GM13977 (cell line): ENCODE data around the gene ARHGAP15.
A peak's percentile ranks its signal among the peaks of the same experiment; 100 is the strongest.

Experiments
- DNase-seq: peaks from one replicate; pipeline ENCODE4 v3.0.0; 2012; ENCODE audit warnings: low spot score
- in situ Hi-C: fragments of 300-500 bp; cut with MboI; formaldehyde crosslinking; loops from one replicate; pipeline ENCODE4 v1.12.0; 2022; ENCODE audit warnings: low sequenced_read_pairs, low pct_unique_long_range_greater_than_20kb, mixed read lengths, inconsistent platforms; ENCODE audit not compliant: unreplicated experiment
- TF ChIP-seq, protein P1 (sequence below): IDR thresholded peaks from 2 replicates; pipeline ENCODE4 v1.5.1; 2012; ENCODE audit warnings: mild to moderate bottlenecking, control low read depth; ENCODE audit not compliant: insufficient read depth; ENCODE audit errors: extremely low read depth, missing control alignments

The ARHGAP15 gene

DNA sequence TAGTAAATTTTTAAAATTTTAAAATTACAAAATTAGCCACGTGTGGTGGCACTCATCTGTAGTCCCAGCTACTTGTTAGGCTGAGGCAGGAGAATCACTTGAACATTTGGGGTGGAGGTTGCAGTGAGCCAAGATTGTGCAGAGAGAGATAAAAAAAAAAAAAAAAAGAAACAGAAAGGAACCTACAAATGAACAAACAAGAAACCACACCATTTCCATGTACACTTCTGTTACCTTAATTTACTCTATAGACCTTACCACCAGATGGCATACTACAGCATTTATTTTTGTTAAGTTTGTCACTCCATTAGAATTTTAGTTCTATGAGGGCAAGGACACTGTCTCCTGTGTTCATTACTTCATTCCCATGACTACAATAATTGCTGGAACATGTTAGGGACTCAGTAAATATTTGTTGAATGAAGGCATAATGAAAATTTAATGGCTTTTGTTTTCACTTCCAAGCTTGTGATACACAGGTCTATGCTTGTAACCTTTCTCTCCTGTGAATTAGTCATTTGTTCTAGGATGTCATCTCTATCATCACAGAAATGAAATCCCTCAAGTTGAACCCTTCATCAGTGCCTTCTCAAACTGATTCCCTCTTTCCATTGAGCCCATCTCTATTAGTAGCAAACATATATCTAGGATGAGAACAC is 76.0 kb downstream of the ARHGAP15 start:
- no peak for DNase-seq
- in situ Hi-C loops, result loop anchor here (25.0 kb wide), 1 partner anchor 93 kb away; no protein-coding TSS in a partner anchor
- TF ChIP-seq, protein P1, sequence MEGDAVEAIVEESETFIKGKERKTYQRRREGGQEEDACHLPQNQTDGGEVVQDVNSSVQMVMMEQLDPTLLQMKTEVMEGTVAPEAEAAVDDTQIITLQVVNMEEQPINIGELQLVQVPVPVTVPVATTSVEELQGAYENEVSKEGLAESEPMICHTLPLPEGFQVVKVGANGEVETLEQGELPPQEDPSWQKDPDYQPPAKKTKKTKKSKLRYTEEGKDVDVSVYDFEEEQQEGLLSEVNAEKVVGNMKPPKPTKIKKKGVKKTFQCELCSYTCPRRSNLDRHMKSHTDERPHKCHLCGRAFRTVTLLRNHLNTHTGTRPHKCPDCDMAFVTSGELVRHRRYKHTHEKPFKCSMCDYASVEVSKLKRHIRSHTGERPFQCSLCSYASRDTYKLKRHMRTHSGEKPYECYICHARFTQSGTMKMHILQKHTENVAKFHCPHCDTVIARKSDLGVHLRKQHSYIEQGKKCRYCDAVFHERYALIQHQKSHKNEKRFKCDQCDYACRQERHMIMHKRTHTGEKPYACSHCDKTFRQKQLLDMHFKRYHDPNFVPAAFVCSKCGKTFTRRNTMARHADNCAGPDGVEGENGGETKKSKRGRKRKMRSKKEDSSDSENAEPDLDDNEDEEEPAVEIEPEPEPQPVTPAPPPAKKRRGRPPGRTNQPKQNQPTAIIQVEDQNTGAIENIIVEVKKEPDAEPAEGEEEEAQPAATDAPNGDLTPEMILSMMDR, result peak; percentile 48

DNA sequence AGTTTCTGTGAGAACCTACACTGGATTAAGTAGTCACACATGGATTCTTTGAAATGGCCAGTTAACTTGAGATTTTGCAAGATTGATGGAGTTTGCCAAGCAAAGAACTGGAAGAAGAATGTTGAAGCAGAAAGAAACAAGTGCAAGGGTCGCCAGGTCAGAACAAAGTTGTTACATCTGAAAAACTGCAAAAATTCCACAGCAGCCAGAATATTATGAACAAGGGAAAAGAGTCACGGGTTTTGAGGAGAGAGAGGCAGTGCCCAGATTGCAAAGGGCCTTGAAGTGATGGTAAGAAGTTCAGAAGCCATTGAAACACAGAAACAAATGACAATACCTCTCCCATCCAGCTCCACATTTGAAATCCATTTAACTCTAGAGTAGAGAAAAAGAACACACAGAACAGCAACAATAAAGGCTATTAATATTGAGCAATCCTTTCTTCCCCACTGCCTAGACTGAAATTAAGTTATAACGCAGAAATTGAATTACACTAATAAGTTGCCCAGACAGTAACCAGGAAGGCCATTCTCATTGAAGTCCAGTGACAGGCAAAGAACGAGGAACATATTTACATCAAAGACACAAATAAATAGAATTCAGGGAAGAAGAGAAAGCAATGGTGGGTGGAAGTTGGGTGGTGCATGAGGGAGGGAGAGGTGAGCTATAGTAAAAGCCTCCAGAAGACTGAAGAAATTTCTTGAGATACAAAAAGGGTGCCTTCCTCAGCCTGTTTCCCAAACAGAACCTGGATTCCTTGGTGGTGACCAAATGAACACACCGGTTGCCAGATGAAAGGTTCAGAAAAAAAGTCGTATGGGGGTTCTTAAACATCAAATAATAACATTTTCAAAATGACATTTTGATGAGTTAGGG is 80.6 kb downstream of the ARHGAP15 start:
- TF ChIP-seq, protein P1, result no peak
- DNase-seq, result no peak
- in situ Hi-C loops, result loop anchor here (25.0 kb wide), 1 partner anchor 98 kb away; no protein-coding TSS in a partner anchor

DNA sequence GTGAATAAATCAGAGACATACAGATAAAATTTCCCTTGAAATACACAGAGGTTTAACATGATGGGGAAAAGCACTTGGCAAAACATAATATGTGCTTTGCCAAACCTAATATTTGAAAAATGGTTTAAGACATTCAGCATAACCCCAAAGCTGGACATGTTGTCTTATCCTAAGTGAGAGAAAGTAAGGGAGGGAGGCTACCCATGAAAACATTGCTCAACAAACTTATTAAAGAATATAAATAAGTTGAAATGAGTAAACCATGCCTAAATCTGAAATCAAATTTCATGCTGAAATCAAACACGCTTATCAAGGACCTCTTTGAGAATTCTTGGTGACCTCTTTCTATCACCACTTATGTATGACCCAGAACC is 81.2 kb downstream of the ARHGAP15 start:
- in situ Hi-C loops, result loop anchor here (25.0 kb wide), 1 partner anchor 98 kb away; no protein-coding TSS in a partner anchor
- TF ChIP-seq, protein P1, result no peak

DNA sequence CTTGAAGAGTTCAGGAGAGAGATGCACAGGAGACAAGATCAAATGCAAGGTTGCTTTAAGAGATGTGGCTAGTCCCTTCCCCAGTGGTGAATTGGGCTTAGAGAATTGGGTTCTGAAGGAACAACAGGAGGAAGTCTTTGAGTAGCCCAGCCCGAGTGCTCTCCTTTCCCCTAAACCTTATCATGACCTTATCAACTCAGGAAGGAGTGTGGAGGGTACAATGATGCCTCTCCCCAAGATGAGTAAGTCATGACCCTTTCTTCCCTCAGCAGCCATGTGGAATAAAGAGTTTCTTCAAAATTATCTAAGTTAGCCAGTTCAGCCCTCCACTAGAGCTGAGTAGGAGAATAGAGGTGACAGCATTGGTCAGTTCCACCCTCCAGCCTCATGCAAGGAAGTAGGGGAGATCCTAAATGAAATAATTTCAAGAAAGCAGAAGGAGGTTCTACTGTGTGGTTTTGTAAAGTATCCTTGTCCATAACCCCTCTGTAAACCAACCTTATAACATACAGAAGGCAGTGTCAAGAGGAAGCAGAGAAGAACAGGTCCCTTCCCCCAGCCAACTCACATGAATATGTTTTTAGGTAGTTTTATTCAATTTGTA is 88.4 kb downstream of the ARHGAP15 start:
- TF ChIP-seq, protein P1, result no peak
- DNase-seq, result no peak
- in situ Hi-C loops, result loop anchor here (25.0 kb wide), 1 partner anchor 105 kb away; no protein-coding TSS in a partner anchor

More for the DNA sequence above, 81.2 kb downstream of the ARHGAP15 start:
- DNase-seq, result no peak

DNA sequence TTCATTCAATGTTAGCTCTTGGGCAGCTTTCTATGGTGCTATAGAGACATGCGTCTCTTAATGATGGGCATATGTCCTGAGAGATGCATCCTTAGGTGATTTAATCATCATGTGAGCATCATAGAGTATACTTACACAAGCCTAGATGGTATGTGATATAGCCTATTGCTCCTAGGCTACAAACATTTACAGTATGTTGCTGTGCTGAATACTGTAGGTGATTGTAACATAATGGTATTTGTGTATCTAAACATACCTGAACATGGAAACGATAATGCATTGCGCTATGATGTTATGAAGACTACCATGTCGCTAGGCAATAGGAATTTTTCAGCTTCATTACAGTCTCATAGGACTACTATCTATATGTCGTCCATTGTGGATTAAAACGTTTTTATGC is 89.4 kb downstream of the ARHGAP15 start:
- DNase-seq, result no peak
- TF ChIP-seq, protein P1, result no peak
- in situ Hi-C loops, result loop anchor here (25.0 kb wide), 1 partner anchor 106 kb away; no protein-coding TSS in a partner anchor

DNA sequence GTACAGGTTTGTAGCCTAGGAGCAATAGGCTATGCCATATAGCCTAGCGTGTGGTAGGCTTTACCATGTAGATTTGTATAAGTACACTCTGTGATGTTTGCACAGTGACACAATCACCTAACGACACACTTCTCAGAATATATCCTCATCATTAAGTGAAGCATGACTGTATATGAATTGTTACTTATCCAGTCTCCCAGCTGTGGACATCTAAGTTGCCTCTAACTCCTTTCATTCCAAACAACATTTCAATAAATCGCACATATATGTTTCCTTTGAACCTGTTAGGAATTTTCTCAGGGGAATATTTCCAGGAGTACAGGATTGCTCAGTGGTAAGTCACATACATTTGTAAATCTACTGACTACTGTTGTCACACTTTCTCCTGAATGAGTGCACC is 90.0 kb downstream of the ARHGAP15 start:
- in situ Hi-C loops, result loop anchor here (25.0 kb wide), 1 partner anchor 107 kb away; no protein-coding TSS in a partner anchor

More for the DNA sequence above, 90.0 kb downstream of the ARHGAP15 start:
- DNase-seq, result no peak
- TF ChIP-seq, protein P1, result no peak
